Measurements from ENCODE around the gene FTCDNL1. TPM values are rescaled to one million over a fixed set of nuclear protein-coding genes. Genes with fewer than 3 reads are reported as not detected.

FTCDNL1 gene
- polyA plus RNA-seq, 1 of the 3 experiments (the other 2 are of a cell fraction), result not detected

GRCh38 chr2:199829628-199830027, 21.4 kb downstream of the FTCDNL1 start (continued):
- no peak for TF ChIP-seq USF2 (IDR thresholded peaks at IDR 0.05; ENCODE audit: borderline replicate concordance, low read depth, low read length)

GRCh38 chr2:199819746-199820145, 31.2 kb downstream of the FTCDNL1 start:
- Histone ChIP-seq H2AFZ (ENCODE audit: low read depth) (no peak overlapping the region), H4K20me1 (ENCODE audit: insufficient read depth) (no peaks in the 10 kb centered on the region), H3K9ac (no peak overlapping the region), H3K9me3 (no peaks in the 10 kb centered on the region), H3K79me2 (ENCODE audit: insufficient read depth) (no peaks in the 10 kb centered on the region), H3K36me3 (replicated peaks in 1 of 2; ENCODE audit: control insufficient read depth in 1 of 2, insufficient read depth in 2 of 2, low read length in 1 of 2) (no peaks in the 10 kb centered on the region), H3K4me2 (no peak overlapping the region), H3F3A (replicated peaks; ENCODE audit: insufficient read depth) (no peaks in the 10 kb centered on the region), H3K9me2 (no peaks in the 10 kb centered on the region), H3K27me3 (ENCODE audit: insufficient read depth) (peaks cover 7% of the 10 kb centered on the region), H3K4me3 (ENCODE audit: low read depth in 2 of 2, low read length in 1 of 2) (no peak overlapping the region), H3K4me1 (ENCODE audit: control insufficient read depth in 1 of 2, insufficient read depth in 2 of 2, low read depth in 1 of 2, low read length in 1 of 2) (no peaks in the 10 kb centered on the region), H3K27ac (ENCODE audit: low read depth in 2 of 2, low read length in 1 of 2) (no peak overlapping the region)
- POLR2A ChIA-PET, result no interaction called here
- no peak for DNase-seq
- CTCF ChIA-PET, result no interaction called here
- TF ChIP-seq SMC3 (IDR thresholded peaks at IDR 0.05; ENCODE audit: low read depth, low read length), result no peak
- no peak for TF ChIP-seq YY1 (IDR thresholded peaks at IDR 0.05; ENCODE audit: low read depth)
- TF ChIP-seq, protein P1, sequence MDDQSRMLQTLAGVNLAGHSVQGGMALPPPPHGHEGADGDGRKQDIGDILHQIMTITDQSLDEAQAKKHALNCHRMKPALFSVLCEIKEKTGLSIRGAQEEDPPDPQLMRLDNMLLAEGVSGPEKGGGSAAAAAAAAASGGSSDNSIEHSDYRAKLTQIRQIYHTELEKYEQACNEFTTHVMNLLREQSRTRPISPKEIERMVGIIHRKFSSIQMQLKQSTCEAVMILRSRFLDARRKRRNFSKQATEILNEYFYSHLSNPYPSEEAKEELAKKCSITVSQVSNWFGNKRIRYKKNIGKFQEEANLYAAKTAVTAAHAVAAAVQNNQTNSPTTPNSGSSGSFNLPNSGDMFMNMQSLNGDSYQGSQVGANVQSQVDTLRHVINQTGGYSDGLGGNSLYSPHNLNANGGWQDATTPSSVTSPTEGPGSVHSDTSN (IDR thresholded peaks at IDR 0.05), result no peak
- TF ChIP-seq FOSL2 (IDR thresholded peaks at IDR 0.05; ENCODE audit: borderline replicate concordance, low read depth), result no peak
- TF ChIP-seq RAD21 (IDR thresholded peaks at IDR 0.05; ENCODE audit: low read length), result no peak
- TF ChIP-seq, protein P2, sequence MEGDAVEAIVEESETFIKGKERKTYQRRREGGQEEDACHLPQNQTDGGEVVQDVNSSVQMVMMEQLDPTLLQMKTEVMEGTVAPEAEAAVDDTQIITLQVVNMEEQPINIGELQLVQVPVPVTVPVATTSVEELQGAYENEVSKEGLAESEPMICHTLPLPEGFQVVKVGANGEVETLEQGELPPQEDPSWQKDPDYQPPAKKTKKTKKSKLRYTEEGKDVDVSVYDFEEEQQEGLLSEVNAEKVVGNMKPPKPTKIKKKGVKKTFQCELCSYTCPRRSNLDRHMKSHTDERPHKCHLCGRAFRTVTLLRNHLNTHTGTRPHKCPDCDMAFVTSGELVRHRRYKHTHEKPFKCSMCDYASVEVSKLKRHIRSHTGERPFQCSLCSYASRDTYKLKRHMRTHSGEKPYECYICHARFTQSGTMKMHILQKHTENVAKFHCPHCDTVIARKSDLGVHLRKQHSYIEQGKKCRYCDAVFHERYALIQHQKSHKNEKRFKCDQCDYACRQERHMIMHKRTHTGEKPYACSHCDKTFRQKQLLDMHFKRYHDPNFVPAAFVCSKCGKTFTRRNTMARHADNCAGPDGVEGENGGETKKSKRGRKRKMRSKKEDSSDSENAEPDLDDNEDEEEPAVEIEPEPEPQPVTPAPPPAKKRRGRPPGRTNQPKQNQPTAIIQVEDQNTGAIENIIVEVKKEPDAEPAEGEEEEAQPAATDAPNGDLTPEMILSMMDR (IDR thresholded peaks at IDR 0.05), result no peak
- TF ChIP-seq FOXM1 (IDR thresholded peaks at IDR 0.05; ENCODE audit: low read depth), result no peak
- TF ChIP-seq TAF1 (IDR thresholded peaks at IDR 0.05; ENCODE audit: borderline replicate concordance, low read depth, low read length), result no peak

DNA sequence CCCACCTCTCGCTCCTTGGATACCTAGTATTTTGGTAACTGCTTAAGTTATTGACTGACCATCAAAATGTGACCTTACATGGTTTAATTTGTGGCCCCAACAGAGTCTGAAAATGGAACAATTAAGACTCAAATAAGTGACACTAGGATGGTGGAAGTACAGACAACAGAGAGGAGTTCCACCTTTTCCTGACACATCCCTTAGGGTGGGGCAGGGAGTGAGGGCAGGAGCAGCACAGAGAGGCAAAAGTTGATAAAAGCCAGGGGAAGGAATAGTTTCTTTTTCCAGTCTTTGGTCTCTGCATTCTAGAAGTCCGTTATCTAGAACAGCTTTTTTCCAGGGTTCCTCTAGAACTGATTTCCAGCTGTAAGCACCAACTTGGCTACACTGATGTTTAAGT, 32.2 kb downstream of the FTCDNL1 start:
- CTCF ChIA-PET, result no interaction called here
- H3K4me3 ChIP-seq (ENCODE audit: low read depth in 2 of 2, low read length in 1 of 2), result no peak overlapping the region
- WGBS (ENCODE audit: low lambda C conversion rate), result 13% methylated on average over 2 of the region's 2 CpGs
- no peaks in the 10 kb centered on the region for H3K79me2 ChIP-seq (ENCODE audit: insufficient read depth)
- H2AFZ ChIP-seq (ENCODE audit: low read depth), result no peak overlapping the region
- no peaks in the 10 kb centered on the region for H3F3A ChIP-seq (replicated peaks; ENCODE audit: insufficient read depth)
- H4K20me1 ChIP-seq (ENCODE audit: insufficient read depth), result no peaks in the 10 kb centered on the region
- H3K4me2 ChIP-seq, result no peak overlapping the region
- H3K27me3 ChIP-seq (ENCODE audit: insufficient read depth), result peaks cover 14% of the 10 kb centered on the region
- no peaks in the 10 kb centered on the region for H3K36me3 ChIP-seq (replicated peaks in 1 of 2; ENCODE audit: control insufficient read depth in 1 of 2, insufficient read depth in 2 of 2, low read length in 1 of 2)
- H3K27ac ChIP-seq (ENCODE audit: low read depth in 2 of 2, low read length in 1 of 2), result no peak overlapping the region
- H3K9ac ChIP-seq, result no peak overlapping the region
- H3K9me3 ChIP-seq, result no peaks in the 10 kb centered on the region
- H3K9me2 ChIP-seq, result no peaks in the 10 kb centered on the region
- no peak for DNase-seq
- POLR2A ChIA-PET, result no interaction called here
- no peaks in the 10 kb centered on the region for H3K4me1 ChIP-seq (ENCODE audit: control insufficient read depth in 1 of 2, insufficient read depth in 2 of 2, low read depth in 1 of 2, low read length in 1 of 2)
- no peak for TF ChIP-seq FOXJ3 (CRISPR knock-in tag; IDR thresholded peaks at IDR 0.05)
- TF ChIP-seq RCOR1 (IDR thresholded peaks at IDR 0.05; ENCODE audit: low read length), result no peak
- TF ChIP-seq, protein P3, sequence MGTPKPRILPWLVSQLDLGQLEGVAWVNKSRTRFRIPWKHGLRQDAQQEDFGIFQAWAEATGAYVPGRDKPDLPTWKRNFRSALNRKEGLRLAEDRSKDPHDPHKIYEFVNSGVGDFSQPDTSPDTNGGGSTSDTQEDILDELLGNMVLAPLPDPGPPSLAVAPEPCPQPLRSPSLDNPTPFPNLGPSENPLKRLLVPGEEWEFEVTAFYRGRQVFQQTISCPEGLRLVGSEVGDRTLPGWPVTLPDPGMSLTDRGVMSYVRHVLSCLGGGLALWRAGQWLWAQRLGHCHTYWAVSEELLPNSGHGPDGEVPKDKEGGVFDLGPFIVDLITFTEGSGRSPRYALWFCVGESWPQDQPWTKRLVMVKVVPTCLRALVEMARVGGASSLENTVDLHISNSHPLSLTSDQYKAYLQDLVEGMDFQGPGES (IDR thresholded peaks at IDR 0.05; ENCODE audit: low read depth, low read length), result no peak
- TF ChIP-seq, protein P1 (IDR thresholded peaks at IDR 0.05), result no peak
- TF ChIP-seq RFX5 (IDR thresholded peaks at IDR 0.05; ENCODE audit: low read length), result no peak
- no peak for TF ChIP-seq TAF1 (IDR thresholded peaks at IDR 0.05; ENCODE audit: borderline replicate concordance, low read depth, low read length)

Data from SK-N-SH (cell line).